GM12878 (cell line): ENCODE measurements around the gene HS1BP3. TPM values are rescaled to one million over a fixed set of nuclear protein-coding genes. Genes with fewer than 3 reads are reported as not detected.

Source experiments
- ATAC-seq: fragments of 200-7000 bp; cut with Tn5 transposase; 3 replicates; pipeline ENCODE4 v1.9.1; 2020; ENCODE audit warnings: mild to moderate bottlenecking, moderate library complexity
- BruUV-seq: library from RNA; stranded (reverse); fragments of 400-500 nt; replicated peaks from 2 replicates; lab custom pipeline; 2021; lab: Mats Ljungman, UMichigan
- CTCF ChIA-PET: fragments of 300-600 bp; sonication (Branson Sonifier 250); formaldehyde crosslinking; extraction: SDS; loops from one replicate; lab custom pipeline; 2021; ENCODE audit warnings: inconsistent platforms; lab: Yijun Ruan, JAX
- POLR2A ChIA-PET: fragments of 350-600 bp; formaldehyde crosslinking; extraction: SDS; loops from one replicate; lab custom pipeline; 2021; ENCODE audit warnings: inconsistent platforms; lab: Charles Lee
- RAD21 ChIA-PET: fragments of 300-600 bp; sonication (Branson Sonifier 250); formaldehyde crosslinking; loops from one replicate; lab custom pipeline; 2023; ENCODE audit warnings: antibody characterized with exemption; ENCODE audit not compliant: unreplicated experiment; lab: Charles Lee
- SMC1A ChIA-PET: fragments of 300-600 bp; sonication (Branson Sonifier 250); formaldehyde crosslinking; loops from one replicate; lab custom pipeline; 2023; ENCODE audit not compliant: unreplicated experiment, uncharacterized antibody; lab: Charles Lee
- DNase-seq: peaks from one replicate; pipeline ENCODE4 v3.0.0-alpha.2; 2011; ENCODE audit warnings: low read depth, low spot score
- FAIRE-seq: peaks from 3 replicates; lab custom pipeline; 2011; peaks lifted over from hg19 to GRCh38; lab: Jason Lieb, UNC
- H2AFZ ChIP-seq: 2 replicates; pipeline ENCODE4 v1.6.0; 2011; ENCODE audit warnings: low read depth, low read length, control low read depth; ENCODE audit not compliant: control insufficient read depth
- H3K27ac ChIP-seq: 2 replicates; pipeline ENCODE4 v1.5.1; 2011; ENCODE audit warnings: control low read depth; ENCODE audit not compliant: control insufficient read depth, insufficient read depth
- H3K27me3 ChIP-seq, 2 experiments: replicated peaks in 1 of 2; 2 replicates each; pipeline versions ENCODE4 v1.6.0 to v1.6.1; 2011; ENCODE audit warnings: low read length in 1 of 2; ENCODE audit not compliant: control insufficient read depth in 2 of 2, insufficient read depth in 2 of 2
- H3K36me3 ChIP-seq, 2 experiments: 2 replicates each; pipeline ENCODE4 v1.5.1; 2011; ENCODE audit warnings: low read length in 1 of 2; ENCODE audit not compliant: control insufficient read depth in 2 of 2, insufficient read depth in 2 of 2
- H3K4me1 ChIP-seq: 2 replicates; pipeline ENCODE4 v1.6.1; 2011; ENCODE audit warnings: mild to moderate bottlenecking, low read length, moderate library complexity, mixed read lengths; ENCODE audit not compliant: control insufficient read depth, insufficient read depth
- H3K4me2 ChIP-seq: 2 replicates; pipeline ENCODE4 v1.6.0; 2011; ENCODE audit warnings: control low read depth; ENCODE audit not compliant: control insufficient read depth, insufficient read depth
- H3K4me3 ChIP-seq: fragments of 200-600 bp; sonication (generic); 2 replicates; pipeline ENCODE4 v1.5.1; 2016
- H3K79me2 ChIP-seq: 2 replicates; pipeline ENCODE4 v1.6.0; 2011; ENCODE audit warnings: low read length; ENCODE audit not compliant: control insufficient read depth, insufficient read depth
- H3K9ac ChIP-seq: 2 replicates; pipeline ENCODE4 v1.8.0; 2011; ENCODE audit warnings: low read length, control low read depth, mixed read lengths; ENCODE audit not compliant: control insufficient read depth, insufficient read depth
- H3K9me3 ChIP-seq: replicated peaks from 3 replicates; pipeline ENCODE4 v1.5.1; 2011; ENCODE audit warnings: mild to moderate bottlenecking, low read length; ENCODE audit not compliant: control insufficient read depth, insufficient read depth
- H4K20me1 ChIP-seq: 2 replicates; pipeline ENCODE4 v1.6.0; 2011; ENCODE audit not compliant: control insufficient read depth, insufficient read depth
- CHD2 ChIP-seq: IDR thresholded peaks from 2 replicates; pipeline ENCODE4 v1.6.1; 2011; ENCODE audit warnings: low read depth, low read length, improper control_type of control experiment, borderline replicate concordance
- CREB1 ChIP-seq: IDR thresholded peaks from 2 replicates; pipeline ENCODE4 v1.6.1; 2012; ENCODE audit warnings: low read depth, mild to moderate bottlenecking, inconsistent platforms
- EGR1 ChIP-seq, 2 experiments: IDR thresholded peaks; 1 replicate in 1 of 2; 2 replicates in 1 of 2; pipeline ENCODE4 v1.6.1; 2011 to 2012; ENCODE audit warnings: low read depth in 2 of 2, low read length in 2 of 2, borderline replicate concordance in 1 of 2, mild to moderate bottlenecking in 1 of 2, moderate library complexity in 1 of 2
- ETV6 ChIP-seq, 2 experiments: fragments of 450-650 bp in 1 of 2; IDR thresholded peaks in 1 of 2; conservative IDR thresholded peaks in 1 of 2; 2 replicates each; pipeline ENCODE4 v1.6.1; 2014; ENCODE audit warnings: antibody characterized with exemption in 1 of 2, borderline replicate concordance in 1 of 2, low read depth in 1 of 2, mild to moderate bottlenecking in 1 of 2, moderate library complexity in 1 of 2
- GATAD2B ChIP-seq: fragments of 450-650 bp; conservative IDR thresholded peaks from 2 replicates; pipeline ENCODE4 v1.6.1; 2017; ENCODE audit warnings: low read depth, mild to moderate bottlenecking, moderate library complexity
- IRF5 ChIP-seq: fragments of 450-650 bp; IDR thresholded peaks from 2 replicates; pipeline ENCODE4 v1.6.1; 2017; ENCODE audit warnings: borderline replicate concordance
- MEF2A ChIP-seq: IDR thresholded peaks from 2 replicates; pipeline ENCODE4 v1.6.1; 2011; ENCODE audit warnings: low read depth, mild to moderate bottlenecking, low read length, moderate library complexity; ENCODE audit not compliant: insufficient read depth
- MYB ChIP-seq: fragments of 150-350 bp; IDR thresholded peaks from 2 replicates; pipeline ENCODE4 v1.6.1; 2014; ENCODE audit warnings: mild to moderate bottlenecking, low read depth, low read length, borderline replicate concordance
- NFYA ChIP-seq: IDR thresholded peaks from 2 replicates; pipeline ENCODE4 v1.6.1; 2011; ENCODE audit warnings: low read depth, mild to moderate bottlenecking, low read length, improper control_type of control experiment, borderline replicate concordance
- NKRF ChIP-seq: fragments of 450-650 bp; conservative IDR thresholded peaks from 2 replicates; pipeline ENCODE4 v1.6.1; 2017; ENCODE audit warnings: mild to moderate bottlenecking, moderate library complexity
- PKNOX1 ChIP-seq: fragments of 450-650 bp; IDR thresholded peaks from 2 replicates; pipeline ENCODE4 v1.6.1; 2016; ENCODE audit warnings: mild to moderate bottlenecking
- RELA ChIP-seq: fragments of 450-650 bp; IDR thresholded peaks from 2 replicates; pipeline ENCODE4 v1.8.0; 2014; ENCODE audit warnings: borderline replicate concordance; ENCODE audit not compliant: partially characterized antibody
- SUZ12 ChIP-seq: fragments of 200-600 bp; sonication (generic); IDR thresholded peaks from one replicate; pipeline ENCODE4 v1.6.1; 2018; ENCODE audit warnings: antibody characterized with exemption, mild to moderate bottlenecking; ENCODE audit not compliant: unreplicated experiment
- TCF7 ChIP-seq: IDR thresholded peaks from 2 replicates; pipeline ENCODE4 v1.6.1; 2014; ENCODE audit warnings: antibody characterized with exemption, borderline replicate concordance
- ZBTB33 ChIP-seq: fragments of 450-650 bp; IDR thresholded peaks from 2 replicates; pipeline ENCODE4 v1.6.1; 2017; ENCODE audit warnings: mild to moderate bottlenecking
- WGBS: methylation state at CpG from one replicate; pipeline ENCODE4 v1.1.6; 2016; ENCODE audit warnings: low lambda C conversion rate; ENCODE audit not compliant: insufficient replicate concordance, insufficient coverage; ENCODE audit errors: missing lambda C conversion rate; 5-methylcytosine and 5-hydroxymethylcytosine counted together
- in situ Hi-C: fragments of 300-500 bp; cut with MboI; formaldehyde crosslinking; loops from 9 replicates; pipeline ENCODE4 v1.14.3; 2018; ENCODE audit warnings: mixed read lengths
- intact Hi-C: fragments of 100-400 bp; cut with micrococcal nuclease; formaldehyde crosslinking; loops from one replicate; pipeline ENCODE4 v1.14.2; 2022; ENCODE audit not compliant: unreplicated experiment
- polyA plus RNA-seq, 11 experiments: library from polyadenylated mRNA; depleted of rRNA in 4 of 11; unstranded in 6 of 11; stranded (reverse) in 5 of 11; fragments of >200 nt; fragmentation: Nextera tagmentation in 4 of 11; fragmentation: Illumina TruSeq in 1 of 11; extraction: Ambion mirVana in 4 of 11; extraction: Trizol in 1 of 11; gene quantifications; 1 replicate in 1 of 11; 2 replicates in 10 of 11; pipeline versions ENCODE4 v1.2.1 to v1.2.3, GENCODE V29; 2011 to 2016; ENCODE audit warnings: inconsistent platforms in 2 of 11, missing spikeins in 2 of 11, low read depth in 1 of 11
- total RNA-seq, 4 experiments: library from RNA; depleted of rRNA in 3 of 4; stranded (reverse); fragments of >200 nt in 3 of 4; fragmentation: Illumina TruSeq in 1 of 4; extraction: Trizol in 1 of 4; gene quantifications; 2 replicates each; pipeline versions ENCODE4 v1.2.1 to v1.2.3, GENCODE V29; 2013 to 2021

Gene HS1BP3
- total and polyA plus RNA-seq, 10 of the 15 experiments (the other 5 are each of a cell fraction or from before 2014, with no cell fraction given): 0.47 to 7.2 (median 4.6) TPM

GRCh38 chr2:20666304-20667150, 15.6 kb upstream of the HS1BP3 start, which contains the start of gene GDF7:
Gene GDF7, plus strand, starts transcription at chr2:20667144. Its CDS starts 96 bp downstream, at chr2:20667240.
- no TSS peak for BruUV-seq
- Histone ChIP-seq H3K9ac (no peak within 1 kb of the TSS), H3K36me3 (no peaks in the 10 kb centered on the region), H2AFZ (peak within 1 kb of the TSS; percentile 61), H4K20me1 (0 out of 2 replicates have a peak, but pooled peaks cover 2% of the 10 kb centered on the region), H3K4me3 (peak within 1 kb of the TSS; percentile 73), H3K9me3 (no peaks in the 10 kb centered on the region; the same call in 2 of the 3 replicates), H3K27me3 (peaks cover 19 to 33% of the 10 kb centered on the region in 2 experiments), H3K4me2 (peak within 1 kb of the TSS; percentile 97), H3K4me1 (peaks cover 13% of the 10 kb centered on the region; the same call in 1 of the 2 replicates), H3K27ac (no peak within 1 kb of the TSS), H3K79me2 (no peaks in the 10 kb centered on the region)
- ATAC-seq (peak; percentile 33), FAIRE-seq (no peak), DNase-seq (no peak)
- WGBS: under 1% methylated on average over 37 of the region's 86 CpGs
- RAD21 ChIA-PET: interaction anchor here (1.0 to 1.2 kb wide), 2 partner anchors 9 to 297 kb away, joined by 3 to 4 read pairs; no protein-coding TSS in a partner anchor
- in situ Hi-C loops (loop anchor here (25.0 kb wide), 1 partner anchor 446 kb away; the partner anchor contains the start of gene TDRD15), intact Hi-C loops (no loop called here)
- POLR2A ChIA-PET: no interaction called here
- SMC1A ChIA-PET: no interaction called here
- CTCF ChIA-PET: interaction anchor here (1.1 to 1.2 kb wide), 3 partner anchors 9 to 296 kb away, joined by 3 to 7 read pairs (median 5); no protein-coding TSS in a partner anchor
- no peak for TF ChIP-seq CHD2
- TF ChIP-seq CREB1: no peak
- TF ChIP-seq ETV6 (conservative IDR thresholded peaks at IDR 0.05 in 1 of 2, IDR thresholded peaks at IDR 0.05 in 1 of 2; ENCODE audit: borderline replicate concordance in 1 of 2, low read depth in 1 of 2): no peak
- no peak for TF ChIP-seq NFYA
- TF ChIP-seq ZBTB33: no peak
- no peak for TF ChIP-seq RELA
- TF ChIP-seq GATAD2B: no peak
- TF ChIP-seq PKNOX1: no peak
- TF ChIP-seq EGR1 (IDR thresholded peaks at IDR 0.05; ENCODE audit: borderline replicate concordance in 1 of 2, low read depth in 2 of 2, low read length in 2 of 2): 0 out of 3 replicates have a peak, but pooled peaks of 1 of the 2 experiments have one; percentile 16
- no peak for TF ChIP-seq MEF2A
- TF ChIP-seq MYB: no peak
- TF ChIP-seq IRF5: no peak
- no peak for TF ChIP-seq TCF7
- no peak for TF ChIP-seq NKRF
- TF ChIP-seq SUZ12: peak; percentile 99
